ENCODE measurements around the gene ARID5B.

ARID5B gene

DNA sequence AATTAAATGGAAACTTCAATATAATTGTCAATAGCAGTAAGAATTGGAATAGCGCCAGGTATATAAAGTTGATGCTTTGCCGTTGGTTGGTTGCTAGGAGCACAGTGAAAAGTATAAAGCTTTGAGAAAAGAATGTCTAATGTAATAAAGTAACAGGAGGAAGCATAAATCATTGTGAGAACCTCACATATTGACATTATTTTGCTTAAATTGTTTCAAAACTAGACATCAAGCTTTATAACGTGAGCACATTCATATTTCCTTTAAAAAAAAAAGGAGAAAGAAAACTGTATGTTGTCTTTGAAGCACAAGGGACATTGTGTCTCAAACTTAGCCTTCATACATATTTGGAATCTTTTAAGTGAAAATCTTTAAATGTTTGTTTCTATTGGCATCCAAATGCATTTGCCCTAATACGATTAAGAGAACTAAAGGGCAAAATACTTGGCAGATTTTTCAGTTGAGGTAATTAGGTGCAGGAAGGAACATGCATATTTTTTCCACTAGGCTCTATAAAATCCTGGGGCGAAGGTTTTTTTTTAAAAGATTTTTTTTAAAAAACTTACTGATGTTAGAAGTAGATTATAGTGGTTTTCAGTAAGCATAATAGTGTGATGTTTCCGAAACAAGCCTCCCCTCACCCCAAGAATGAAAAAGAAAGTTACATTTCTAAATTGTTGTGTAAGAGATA lies 92.4 kb downstream of the ARID5B start:
- no peak for DNase-seq

DNA sequence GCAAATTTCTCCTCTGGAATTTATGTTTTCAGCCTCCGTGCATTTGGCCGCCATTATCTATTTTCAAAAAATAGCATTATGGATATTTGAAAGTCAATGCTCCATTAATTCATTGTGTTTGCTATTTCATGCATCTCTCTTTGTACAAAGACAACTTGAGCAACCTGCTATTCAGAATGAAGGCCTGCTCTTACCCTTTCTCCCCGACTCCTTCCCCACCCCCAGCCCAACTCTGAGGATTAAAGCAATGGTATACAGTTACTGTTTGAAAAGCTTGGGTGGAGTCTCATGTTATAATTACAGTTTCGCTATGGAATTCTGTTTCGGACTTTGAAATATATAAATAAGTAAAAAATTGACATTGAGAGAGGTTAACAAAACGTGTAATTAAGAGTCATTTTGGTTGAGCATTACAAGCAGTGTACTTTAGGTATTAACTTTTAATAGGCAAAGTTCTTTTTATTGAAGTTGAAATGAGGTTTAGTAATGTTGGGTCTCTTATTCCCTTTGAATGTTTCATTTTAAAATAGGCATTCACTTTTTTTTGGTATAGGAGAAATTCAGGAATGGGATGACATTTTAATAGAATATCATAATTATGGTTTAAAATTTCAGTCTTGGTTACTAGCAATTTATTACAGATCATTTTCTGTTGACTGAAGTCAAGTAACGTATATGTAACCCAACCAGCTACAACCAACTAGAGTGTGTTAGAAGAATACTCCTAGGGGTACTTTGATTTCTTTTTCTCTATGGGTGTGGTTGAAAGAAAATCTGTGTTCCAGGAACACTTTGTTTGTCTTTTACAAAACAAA lies 93.1 kb downstream of the ARID5B start:
- DNase-seq = no peak

DNA sequence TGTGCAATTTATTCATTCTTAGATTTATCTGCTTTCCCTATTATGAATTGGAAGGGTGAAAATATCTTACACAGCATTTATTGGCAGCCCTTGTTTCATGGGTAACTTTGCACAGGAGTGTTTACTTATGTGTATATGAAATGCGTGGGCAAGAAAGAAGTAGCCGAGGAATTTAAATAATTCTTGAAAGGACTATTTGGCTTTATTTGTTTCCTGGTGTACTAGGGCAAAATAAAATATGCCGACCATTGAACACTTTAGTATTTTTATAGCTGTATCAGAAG lies 93.7 kb downstream of the ARID5B start:
- no peak for DNase-seq

DNA sequence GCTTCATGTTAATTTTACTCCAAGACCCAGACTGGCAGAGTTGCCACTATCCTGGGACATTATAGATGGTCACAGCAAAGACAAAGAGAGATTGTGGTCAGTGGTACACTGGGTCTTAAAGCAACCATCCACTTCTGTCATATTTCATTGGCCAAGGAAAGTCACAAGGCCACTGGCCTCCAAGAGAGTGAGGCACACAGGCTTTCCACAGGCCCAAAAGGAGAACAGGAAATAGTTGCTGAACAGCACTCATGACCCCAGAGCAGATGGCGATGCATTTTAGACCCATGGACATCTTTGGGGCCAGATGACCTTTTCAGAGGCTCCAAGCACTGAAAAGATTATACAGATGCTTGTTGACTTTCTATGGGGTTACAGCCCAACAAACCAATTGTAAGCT lies 97.4 kb downstream of the ARID5B start:
- no peak for DNase-seq

GRCh38 chr10:62000037-62000603 lies 98.6 kb downstream of the ARID5B start:
- no peak for DNase-seq

DNA sequence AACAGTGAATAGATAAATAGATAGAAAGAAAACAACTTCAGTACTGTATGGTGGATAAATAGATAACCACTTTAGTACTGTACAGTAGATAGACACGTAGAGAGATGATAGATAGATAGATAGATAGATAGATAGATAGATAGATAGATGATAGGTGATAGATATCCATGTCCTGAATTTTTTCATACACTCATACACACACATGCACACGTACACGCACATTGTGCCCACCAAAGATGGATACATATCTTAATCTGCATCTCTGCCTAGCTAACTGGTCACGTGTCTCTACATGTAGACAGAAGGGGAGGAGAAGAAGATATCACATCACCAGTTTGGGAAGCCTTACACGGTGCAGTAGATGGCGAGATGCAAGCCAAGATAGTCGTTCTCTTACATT lies 99.2 kb downstream of the ARID5B start:
- DNase-seq = no peak

DNA sequence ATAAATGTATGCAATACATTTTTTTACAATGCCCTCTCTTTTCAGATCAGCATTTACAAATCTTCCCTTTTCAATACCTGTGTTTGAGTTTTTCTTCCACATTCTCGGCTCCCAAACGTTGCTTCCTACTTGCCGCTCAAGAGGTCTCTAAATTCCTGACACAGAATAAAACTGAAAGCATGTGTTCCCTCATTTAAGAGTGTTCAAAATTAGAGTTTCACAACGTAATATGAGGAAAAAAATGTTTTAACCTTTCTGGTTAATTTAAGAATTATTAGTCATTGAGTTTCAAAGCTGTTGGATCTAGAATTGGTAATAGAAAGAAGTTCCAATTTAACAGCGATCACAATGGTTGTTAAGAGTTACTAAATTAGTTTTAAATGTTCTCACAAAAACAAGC lies 100.4 kb downstream of the ARID5B start:
- DNase-seq = no peak

GRCh38 chr10:62002753-62003152 lies 101.3 kb downstream of the ARID5B start:
- no peak for DNase-seq

GRCh38 chr10:62004042-62004441 lies 102.5 kb downstream of the ARID5B start:
- DNase-seq = no peak

DNA sequence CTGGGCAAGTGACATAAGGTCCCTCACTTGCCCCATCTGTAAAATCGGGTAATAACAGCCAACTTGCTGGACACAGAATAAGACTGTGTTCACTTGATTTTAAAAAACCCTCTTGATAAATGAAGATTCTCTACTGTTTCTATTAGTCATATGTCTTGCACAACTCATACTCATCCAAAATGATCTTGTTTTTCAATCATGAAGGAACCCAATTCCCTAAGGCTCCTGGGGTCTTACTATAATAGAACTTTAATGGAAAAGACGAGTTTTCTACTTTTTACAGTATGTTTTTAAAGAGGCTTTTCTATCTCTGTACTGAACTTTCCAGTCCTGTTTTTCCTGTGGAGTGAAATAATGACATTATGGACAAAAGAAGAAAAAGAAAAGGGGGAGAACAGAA lies 103.8 kb downstream of the ARID5B start:
- DNase-seq = no peak

GRCh38 chr10:62005687-62006086 lies 104.2 kb downstream of the ARID5B start:
- no peak for DNase-seq

DNA sequence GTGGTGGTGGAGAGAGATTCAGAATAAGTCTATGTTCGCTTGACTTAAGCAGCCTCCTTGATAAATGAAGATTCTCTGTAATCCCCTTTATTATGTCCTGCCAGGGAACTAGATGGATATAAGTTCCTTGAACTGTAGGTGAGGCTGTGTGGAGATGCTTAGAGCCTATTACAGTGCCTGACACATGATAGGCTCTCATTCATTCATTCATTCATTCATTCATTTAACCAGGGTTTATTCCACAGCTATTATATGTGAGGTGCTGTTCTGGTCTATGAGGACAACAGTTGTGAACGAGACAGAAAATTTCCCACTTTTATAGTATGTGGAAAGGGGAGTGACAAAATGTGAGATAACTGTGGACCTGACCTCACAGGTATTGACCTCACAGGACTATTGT lies 105.6 kb downstream of the ARID5B start:
- no peak for DNase-seq

- DNase-seq = no peak
Measured at GRCh38 chr10:62008196-62008595, 106.7 kb downstream of the ARID5B start.

DNA sequence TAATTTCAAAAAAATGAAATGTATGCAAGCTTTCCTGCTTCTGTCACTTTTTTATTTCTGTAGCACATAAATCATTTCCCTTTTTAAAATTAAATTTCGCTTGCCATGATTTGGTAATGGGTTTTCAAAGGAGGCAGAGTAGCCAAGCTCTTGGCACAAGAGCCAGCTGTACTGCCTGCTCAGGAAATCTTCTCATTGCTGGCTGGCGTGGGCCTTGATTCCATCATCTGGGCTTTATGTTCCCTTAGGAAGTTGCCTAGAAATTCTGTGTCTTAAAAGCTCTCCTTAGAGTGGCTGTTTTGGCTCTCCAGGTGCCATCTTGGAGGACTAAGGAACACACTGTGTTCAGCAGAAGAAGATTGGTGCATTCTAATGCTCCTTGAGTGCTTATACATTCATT lies 107.4 kb downstream of the ARID5B start:
- no peak for DNase-seq

DNA sequence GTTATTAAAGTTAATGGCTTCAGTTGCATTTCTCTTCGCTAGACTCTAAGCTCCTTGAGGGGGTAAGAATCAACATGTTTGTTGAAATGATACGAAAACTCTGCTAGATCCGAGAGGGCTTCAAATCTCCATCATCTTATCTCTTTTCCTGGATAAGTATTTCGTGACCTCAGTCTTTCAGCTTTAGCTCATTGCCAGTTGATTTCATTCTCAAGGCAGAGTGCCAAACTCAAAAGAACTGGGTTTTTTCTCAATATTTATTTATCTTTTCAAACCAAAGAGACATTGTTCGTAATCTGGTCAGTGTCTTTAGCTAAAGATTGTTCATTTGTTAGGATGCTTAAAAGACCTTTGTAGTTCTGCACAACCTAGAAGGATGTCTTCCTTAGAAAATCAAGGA lies 108.9 kb downstream of the ARID5B start:
- no peak for DNase-seq

GRCh38 chr10:62011558-62011957 lies 110.1 kb downstream of the ARID5B start:
- DNase-seq = no peak

- DNase-seq = no peak
Measured at GRCh38 chr10:62012318-62012717, 110.8 kb downstream of the ARID5B start.

DNA sequence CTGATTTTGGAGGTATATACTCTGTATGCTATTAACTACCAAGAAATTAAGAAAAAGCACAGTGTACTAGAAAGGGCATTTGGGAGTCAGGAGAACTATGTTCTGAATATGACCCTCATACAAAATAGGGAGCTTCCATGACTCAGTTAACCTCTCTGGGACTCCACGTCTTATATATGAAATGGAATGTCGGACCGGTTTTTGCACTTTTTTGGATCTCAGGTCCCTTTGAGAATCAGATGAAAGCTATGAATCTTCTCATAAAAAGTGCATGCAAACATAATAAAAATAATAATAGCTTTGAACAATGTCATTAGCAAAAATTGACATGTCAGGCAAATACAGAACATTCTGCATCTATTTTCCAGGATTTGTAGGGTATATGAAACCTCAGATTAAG lies 113.0 kb downstream of the ARID5B start:
- DNase-seq = no peak

DNA sequence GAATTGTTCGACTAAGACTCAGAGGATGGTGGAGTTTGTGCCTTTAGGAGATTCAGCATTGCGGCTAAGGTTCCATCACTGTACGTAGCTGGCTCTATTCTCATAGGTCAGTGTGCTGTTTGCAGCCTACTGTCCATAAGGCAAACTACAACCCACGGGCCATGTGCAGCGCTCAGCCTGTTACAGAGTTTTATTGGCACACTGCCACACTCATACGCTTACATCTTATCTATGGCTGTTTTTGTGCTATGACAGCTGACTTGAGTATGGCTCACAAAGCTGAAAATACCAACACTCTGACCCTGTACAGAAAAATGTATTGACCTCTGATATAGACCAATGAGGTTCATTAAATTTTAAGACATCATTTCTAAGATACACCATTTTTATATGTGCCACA lies 114.5 kb downstream of the ARID5B start:
- DNase-seq = no peak

GRCh38 chr10:62016623-62017490 lies 115.4 kb downstream of the ARID5B start:
- DNase-seq = no peak

GRCh38 chr10:62017491-62017870 lies 116.0 kb downstream of the ARID5B start:
- no peak for DNase-seq

- DNase-seq = no peak
Measured at GRCh38 chr10:62018131-62018911, 116.8 kb downstream of the ARID5B start.
